ENCODE measurements around the gene CHST15.
A peak's percentile ranks its signal among the peaks of the same experiment; 100 is the strongest.

The CHST15 gene

DNA sequence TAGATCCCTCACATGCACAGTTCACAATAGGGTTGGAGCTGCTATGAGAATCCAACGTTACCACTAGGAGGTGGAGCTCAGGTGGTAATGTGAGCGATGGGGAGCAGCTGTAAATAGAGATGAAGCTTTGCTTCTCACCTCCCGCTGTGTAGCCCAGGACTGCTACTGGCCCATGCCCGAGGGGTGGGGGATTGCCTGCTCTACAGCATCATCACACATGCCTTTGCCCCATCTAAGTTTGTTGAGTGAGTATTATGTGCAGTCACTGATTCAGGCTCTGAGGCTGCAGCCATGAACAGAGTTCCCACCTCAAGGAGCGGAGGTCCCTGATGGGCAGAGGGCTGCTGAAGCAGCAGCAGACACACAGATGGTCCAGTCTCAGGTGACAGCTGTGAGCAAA is 94.1 kb downstream of the CHST15 start:
- Mint-ChIP-seq H3K4me1 (no peaks in the 10 kb centered on the region), H3K36me3 (ENCODE audit: insufficient read depth) (peaks cover 2% of the 10 kb centered on the region), H3K9me3 (no peaks in the 10 kb centered on the region), H3K27ac (ENCODE audit: low read depth) (no peak overlapping the region), H3K27me3 (peaks cover 71% of the 10 kb centered on the region), H3K4me3 (no peak overlapping the region)
- ATAC-seq (replicated peaks; ENCODE audit: extremely low read depth, poor library complexity, severe bottlenecking) (no peak), DNase-seq (ENCODE audit: low spot score in 2 of 2) (no peak)

DNA sequence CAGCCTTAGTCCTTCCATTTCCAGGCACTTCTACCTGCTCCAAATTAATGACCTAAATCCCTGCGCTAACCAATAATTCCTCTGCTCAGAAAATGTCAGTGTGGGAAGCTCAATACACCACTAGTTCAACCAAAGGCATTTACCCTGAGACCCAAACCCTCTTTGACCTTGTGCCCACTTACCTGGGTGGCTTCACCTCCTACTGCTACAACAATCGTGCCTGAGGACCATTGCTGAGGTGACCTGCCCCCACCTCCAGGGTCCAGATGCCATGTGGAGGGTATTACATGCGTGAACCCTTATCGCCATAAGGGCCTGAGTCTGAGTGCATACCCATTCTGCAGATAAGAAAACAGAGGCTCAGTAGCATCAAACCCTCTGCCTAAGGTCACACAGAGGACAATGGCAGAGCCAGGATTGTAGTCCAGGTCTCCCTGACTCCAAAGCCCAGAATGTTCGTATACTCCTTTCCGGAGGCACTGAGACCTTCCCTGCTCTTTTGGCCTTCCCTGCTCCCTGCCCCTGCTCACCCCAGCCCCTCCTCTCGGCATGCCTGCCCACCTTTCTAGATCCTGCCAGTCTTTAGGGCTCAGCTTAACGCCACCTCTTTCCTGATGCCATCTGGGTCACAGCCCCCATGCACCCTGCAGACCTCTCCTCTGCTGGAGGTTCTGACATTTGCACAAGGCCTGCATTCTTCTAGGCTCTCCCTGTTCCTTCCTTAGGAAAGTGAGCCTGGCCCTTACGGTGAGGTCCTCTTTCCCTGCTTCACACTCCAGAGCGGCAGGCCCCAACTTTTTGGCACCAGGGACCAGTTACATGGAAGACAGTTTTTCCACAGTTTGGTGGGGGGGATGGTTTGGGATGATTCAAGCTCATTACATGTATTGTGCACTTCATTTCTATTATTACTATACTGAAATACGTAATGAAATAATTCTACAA is 94.9 kb downstream of the CHST15 start:
- no peaks in the 10 kb centered on the region for H3K9me3 Mint-ChIP-seq
- H3K36me3 Mint-ChIP-seq (ENCODE audit: insufficient read depth), result peaks cover 2% of the 10 kb centered on the region
- no peaks in the 10 kb centered on the region for H3K4me1 Mint-ChIP-seq
- DNase-seq (ENCODE audit: low spot score in 2 of 2) (no peak), ATAC-seq (replicated peaks; ENCODE audit: extremely low read depth, poor library complexity, severe bottlenecking) (no peak)
- no peak overlapping the region for H3K4me3 Mint-ChIP-seq
- peaks cover 79% of the 10 kb centered on the region for H3K27me3 Mint-ChIP-seq
- no peak overlapping the region for H3K27ac Mint-ChIP-seq (ENCODE audit: low read depth)

DNA sequence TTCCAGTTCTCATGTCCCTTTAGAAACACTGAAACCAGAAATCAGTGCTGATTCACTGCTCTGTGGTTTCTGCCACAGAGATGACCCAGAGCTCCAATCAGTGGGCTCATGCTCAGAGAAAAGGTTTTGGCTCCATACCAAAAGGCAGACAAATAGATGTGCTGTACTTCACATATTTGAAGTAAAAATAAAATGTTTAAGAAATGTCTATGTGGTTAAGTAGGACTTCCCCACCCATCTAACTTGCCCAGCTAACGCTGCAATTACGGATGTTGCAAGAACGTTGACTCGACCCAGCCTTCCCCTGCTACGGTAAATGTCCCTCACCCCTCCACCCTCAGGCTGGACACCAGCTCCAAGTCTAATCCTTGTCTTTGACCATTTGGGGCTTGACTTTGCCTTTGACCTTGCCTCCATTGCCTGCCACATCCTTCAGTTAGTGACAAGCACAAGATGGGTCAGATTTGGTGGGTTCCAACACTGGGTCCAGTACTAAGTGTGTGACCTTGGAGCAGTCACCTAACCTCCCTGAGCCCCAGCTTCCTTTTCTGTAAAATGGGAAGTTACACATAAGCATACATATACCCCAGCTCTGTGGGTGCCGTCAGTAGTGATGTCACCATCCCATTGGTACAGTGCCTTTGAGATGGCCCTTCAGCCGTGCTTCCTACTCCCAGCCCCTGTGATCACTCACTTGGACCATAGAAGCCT is 95.8 kb downstream of the CHST15 start:
- H3K9me3 Mint-ChIP-seq, result no peaks in the 10 kb centered on the region
- H3K27me3 Mint-ChIP-seq, result peaks cover 87% of the 10 kb centered on the region
- DNase-seq (ENCODE audit: low spot score in 2 of 2) (no peak), ATAC-seq (replicated peaks; ENCODE audit: extremely low read depth, poor library complexity, severe bottlenecking) (no peak)
- H3K36me3 Mint-ChIP-seq (ENCODE audit: insufficient read depth), result peaks cover 2% of the 10 kb centered on the region
- no peak overlapping the region for H3K4me3 Mint-ChIP-seq
- no peak overlapping the region for H3K27ac Mint-ChIP-seq (ENCODE audit: low read depth)
- no peaks in the 10 kb centered on the region for H3K4me1 Mint-ChIP-seq

DNA sequence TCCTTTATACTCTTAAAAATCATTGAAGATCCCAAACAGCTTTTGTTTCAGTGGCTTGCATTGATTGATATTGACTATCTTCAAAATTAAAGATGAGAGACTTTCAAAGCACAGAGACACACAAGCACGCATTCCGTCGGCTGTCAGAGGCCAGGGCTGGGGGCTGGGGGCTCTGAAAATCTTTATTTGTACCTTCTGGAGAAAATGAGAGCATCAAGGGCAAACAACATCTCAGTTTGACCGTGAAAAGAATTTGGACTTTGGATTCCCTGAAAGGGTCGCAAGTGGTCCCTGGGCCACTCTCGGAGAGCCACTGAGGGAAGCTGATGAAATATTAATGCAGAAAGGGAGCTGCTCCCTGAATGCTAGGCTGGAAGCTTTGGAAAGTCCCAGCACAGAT is 96.4 kb downstream of the CHST15 start:
- Mint-ChIP-seq H3K36me3 (ENCODE audit: insufficient read depth) (peaks cover 2% of the 10 kb centered on the region), H3K27me3 (peaks cover 93% of the 10 kb centered on the region), H3K4me1 (no peaks in the 10 kb centered on the region), H3K27ac (ENCODE audit: low read depth) (no peak overlapping the region), H3K4me3 (no peak overlapping the region), H3K9me3 (no peaks in the 10 kb centered on the region)
- ATAC-seq (replicated peaks; ENCODE audit: extremely low read depth, poor library complexity, severe bottlenecking), result no peak
- no peak for DNase-seq (ENCODE audit: low spot score in 2 of 2)

DNA sequence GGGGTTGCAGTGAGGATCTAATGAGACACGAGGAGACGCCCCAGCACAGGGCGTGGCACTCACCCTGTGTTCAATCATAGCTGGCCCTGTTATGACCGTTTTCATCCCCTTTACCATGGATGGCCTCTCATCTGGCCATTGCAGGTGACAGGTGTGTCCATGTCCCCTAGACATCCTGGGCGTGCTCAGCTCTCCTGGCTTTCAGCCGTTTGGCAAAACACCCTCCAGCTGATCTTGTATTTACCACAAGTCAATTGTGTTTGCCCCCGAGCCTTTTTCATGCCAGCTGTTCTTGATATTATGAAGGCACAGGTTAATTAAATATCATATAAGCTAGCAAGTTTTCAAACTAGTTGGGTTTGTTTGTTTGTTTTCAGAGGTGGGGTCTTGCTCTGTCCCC is 97.1 kb downstream of the CHST15 start:
- Mint-ChIP-seq H3K4me3 (peak overlapping the region; percentile 9), H3K9me3 (no peaks in the 10 kb centered on the region), H3K36me3 (ENCODE audit: insufficient read depth) (peaks cover 2% of the 10 kb centered on the region), H3K27ac (ENCODE audit: low read depth) (no peak overlapping the region), H3K4me1 (no peaks in the 10 kb centered on the region), H3K27me3 (peaks cover 95% of the 10 kb centered on the region)
- DNase-seq (ENCODE audit: low spot score in 2 of 2), result no peak
- ATAC-seq (replicated peaks; ENCODE audit: extremely low read depth, poor library complexity, severe bottlenecking), result no peak

DNA sequence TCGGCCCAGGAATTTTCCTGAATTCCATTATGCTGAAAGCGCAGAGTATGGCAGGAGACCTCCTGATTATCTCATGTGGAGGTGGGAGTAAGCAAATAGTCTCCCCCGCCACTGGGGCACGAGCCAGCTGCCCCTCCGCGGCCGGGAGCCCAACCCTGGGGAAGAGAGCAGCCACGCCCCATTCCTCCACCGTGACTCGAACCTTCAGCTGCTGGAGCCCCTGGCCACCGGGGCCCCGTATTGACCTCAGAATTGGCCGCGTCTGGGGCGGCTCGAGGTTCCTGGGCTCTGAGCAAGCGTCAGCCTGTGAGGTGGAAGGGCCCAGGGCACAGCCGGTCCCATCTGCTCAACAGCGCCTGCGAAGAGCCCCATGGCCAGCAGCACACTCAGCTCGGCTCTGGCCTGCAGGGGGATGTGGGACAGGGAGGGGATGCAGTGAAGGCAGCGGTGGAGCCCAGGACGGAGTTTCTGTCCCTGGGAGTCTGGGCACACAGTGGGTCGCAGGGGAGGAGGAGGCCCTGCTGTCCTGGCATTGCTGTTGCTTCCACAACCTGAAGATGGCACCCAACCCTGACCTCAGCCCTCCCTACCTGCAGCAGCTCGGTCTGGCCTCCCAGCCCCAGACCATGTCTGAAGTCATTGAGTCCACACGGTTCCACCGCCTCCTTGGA is 97.8 kb downstream of the CHST15 start:
- H3K4me3 Mint-ChIP-seq, result peak overlapping the region; percentile 1
- no peaks in the 10 kb centered on the region for H3K9me3 Mint-ChIP-seq
- no peak for DNase-seq (ENCODE audit: low spot score in 2 of 2)
- peaks cover 2% of the 10 kb centered on the region for H3K36me3 Mint-ChIP-seq (ENCODE audit: insufficient read depth)
- no peaks in the 10 kb centered on the region for H3K4me1 Mint-ChIP-seq
- ATAC-seq (replicated peaks; ENCODE audit: extremely low read depth, poor library complexity, severe bottlenecking), result peak; percentile 17
- H3K27me3 Mint-ChIP-seq, result peaks cover 95% of the 10 kb centered on the region
- H3K27ac Mint-ChIP-seq (ENCODE audit: low read depth), result no peak overlapping the region

DNA sequence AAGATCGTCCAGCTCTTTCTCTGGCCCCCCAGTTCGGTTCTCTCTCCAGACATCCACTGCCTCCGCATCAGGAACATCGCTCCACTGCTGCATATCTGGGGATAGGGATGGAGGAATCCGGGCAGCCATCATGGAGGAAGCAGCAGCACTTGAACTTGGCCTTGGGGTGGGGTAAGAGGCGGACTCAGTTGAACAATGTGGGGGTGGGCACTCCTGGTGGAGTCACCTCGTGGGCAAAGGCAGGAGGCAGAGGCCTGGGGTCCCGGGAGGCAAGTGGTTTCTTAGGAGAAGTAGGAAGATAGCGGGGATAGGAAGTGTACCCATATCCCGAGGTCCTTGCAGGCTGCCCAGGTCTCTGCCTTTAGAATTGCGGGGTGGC is 98.3 kb downstream of the CHST15 start:
- H3K9me3 Mint-ChIP-seq, result no peaks in the 10 kb centered on the region

DNA sequence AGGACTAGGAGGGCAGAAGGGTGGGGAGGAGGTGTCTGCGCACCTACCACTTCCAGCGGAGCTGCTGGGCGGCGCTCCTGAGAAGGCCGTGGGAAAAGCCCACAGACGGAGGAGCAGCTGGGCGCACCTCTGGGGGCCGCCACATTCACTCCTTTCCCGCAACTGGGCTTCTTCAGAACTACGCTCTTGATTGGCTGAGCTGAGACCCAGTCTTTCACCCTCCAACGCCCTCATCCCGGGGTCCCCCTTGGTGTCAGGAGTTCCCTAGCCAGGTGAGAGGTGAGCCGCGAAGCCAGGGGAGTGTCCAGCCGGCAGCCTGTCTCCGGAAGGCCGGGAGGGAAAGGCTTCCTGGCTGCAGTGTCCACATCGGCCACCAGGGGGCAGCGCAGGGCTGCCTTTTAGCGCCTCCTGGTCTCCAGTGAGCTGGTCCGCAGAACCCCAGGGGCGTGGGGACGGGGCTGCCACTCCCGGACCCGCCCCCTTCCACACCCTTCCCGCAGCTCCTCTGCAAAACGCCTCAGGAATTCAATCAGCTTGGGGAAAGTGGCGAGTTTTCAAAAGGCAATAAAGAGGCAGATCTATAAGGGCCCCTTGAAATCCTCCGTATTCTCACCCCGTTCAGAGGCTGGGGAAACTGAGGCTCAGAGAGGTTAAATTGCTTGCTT is 98.8 kb downstream of the CHST15 start:
- H3K9me3 Mint-ChIP-seq, result no peaks in the 10 kb centered on the region
- peak; percentile 62 for ATAC-seq (replicated peaks; ENCODE audit: extremely low read depth, poor library complexity, severe bottlenecking)

More for the DNA sequence above, 98.3 kb downstream of the CHST15 start:
- Mint-ChIP-seq H3K27ac (ENCODE audit: low read depth) (no peak overlapping the region), H3K36me3 (ENCODE audit: insufficient read depth) (peaks cover 2% of the 10 kb centered on the region), H3K4me1 (no peaks in the 10 kb centered on the region), H3K27me3 (peaks cover 95% of the 10 kb centered on the region), H3K4me3 (peak overlapping the region; percentile 1)
- DNase-seq (ENCODE audit: low spot score in 2 of 2) (no peak), ATAC-seq (replicated peaks; ENCODE audit: extremely low read depth, poor library complexity, severe bottlenecking) (no peak)

DNA sequence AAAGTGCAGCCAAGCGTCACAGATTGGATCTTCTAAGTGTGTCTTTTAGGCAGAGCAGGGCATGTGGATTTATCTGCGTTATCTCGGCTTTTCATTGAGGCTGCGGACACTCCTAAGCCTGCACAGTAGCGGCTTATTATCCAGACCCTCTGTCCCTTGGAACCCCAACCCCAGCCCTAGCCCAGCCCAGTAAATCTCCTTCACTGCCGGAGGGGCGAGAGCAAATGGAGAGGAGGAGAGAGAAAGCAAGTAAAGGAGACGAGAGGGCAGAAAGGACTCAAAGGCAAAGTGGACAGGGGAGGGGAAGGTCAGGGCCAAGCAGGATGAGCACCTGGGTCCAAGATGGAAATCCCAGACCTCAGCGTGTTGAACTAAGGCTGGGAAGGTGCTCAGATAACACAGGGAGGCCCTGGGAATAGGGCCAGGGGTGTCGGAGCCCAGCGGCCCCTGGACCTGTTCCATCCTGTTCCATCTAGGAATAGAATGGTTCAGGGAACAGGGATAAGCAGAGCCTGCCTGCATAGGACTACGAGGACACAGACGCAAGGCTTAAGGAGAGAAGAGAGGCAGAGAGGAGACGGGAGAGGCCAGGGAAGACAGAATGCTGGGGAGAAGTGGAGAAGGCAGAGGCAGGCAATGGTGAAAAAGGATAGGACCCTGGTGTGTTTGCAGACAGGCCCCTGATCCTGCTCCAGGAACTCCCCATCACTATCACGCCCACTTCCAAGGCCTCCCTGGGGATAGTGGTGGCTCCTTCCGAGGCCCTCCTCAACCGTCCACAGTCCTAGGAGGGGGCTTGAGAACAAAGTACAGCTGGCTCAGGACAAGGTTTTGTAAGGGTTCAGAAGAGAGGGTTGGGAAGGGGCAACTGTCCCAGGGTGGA is 99.6 kb downstream of the CHST15 start:
- Mint-ChIP-seq H3K27me3 (peaks cover 95% of the 10 kb centered on the region), H3K9me3 (no peaks in the 10 kb centered on the region), H3K4me3 (peak overlapping the region; percentile 1), H3K4me1 (no peaks in the 10 kb centered on the region), H3K27ac (ENCODE audit: low read depth) (no peak overlapping the region), H3K36me3 (ENCODE audit: insufficient read depth) (peaks cover 2% of the 10 kb centered on the region)
- ATAC-seq (replicated peaks; ENCODE audit: extremely low read depth, poor library complexity, severe bottlenecking) (no peak), DNase-seq (ENCODE audit: low spot score in 2 of 2) (no peak)

More for the DNA sequence above, 98.8 kb downstream of the CHST15 start:
- peak; percentile 57 to 75 for DNase-seq (ENCODE audit: low spot score in 2 of 2)
- Mint-ChIP-seq H3K4me1 (no peaks in the 10 kb centered on the region), H3K27ac (ENCODE audit: low read depth) (no peak overlapping the region), H3K27me3 (peaks cover 95% of the 10 kb centered on the region), H3K4me3 (peak overlapping the region; percentile 1), H3K36me3 (ENCODE audit: insufficient read depth) (peaks cover 2% of the 10 kb centered on the region)

DNA sequence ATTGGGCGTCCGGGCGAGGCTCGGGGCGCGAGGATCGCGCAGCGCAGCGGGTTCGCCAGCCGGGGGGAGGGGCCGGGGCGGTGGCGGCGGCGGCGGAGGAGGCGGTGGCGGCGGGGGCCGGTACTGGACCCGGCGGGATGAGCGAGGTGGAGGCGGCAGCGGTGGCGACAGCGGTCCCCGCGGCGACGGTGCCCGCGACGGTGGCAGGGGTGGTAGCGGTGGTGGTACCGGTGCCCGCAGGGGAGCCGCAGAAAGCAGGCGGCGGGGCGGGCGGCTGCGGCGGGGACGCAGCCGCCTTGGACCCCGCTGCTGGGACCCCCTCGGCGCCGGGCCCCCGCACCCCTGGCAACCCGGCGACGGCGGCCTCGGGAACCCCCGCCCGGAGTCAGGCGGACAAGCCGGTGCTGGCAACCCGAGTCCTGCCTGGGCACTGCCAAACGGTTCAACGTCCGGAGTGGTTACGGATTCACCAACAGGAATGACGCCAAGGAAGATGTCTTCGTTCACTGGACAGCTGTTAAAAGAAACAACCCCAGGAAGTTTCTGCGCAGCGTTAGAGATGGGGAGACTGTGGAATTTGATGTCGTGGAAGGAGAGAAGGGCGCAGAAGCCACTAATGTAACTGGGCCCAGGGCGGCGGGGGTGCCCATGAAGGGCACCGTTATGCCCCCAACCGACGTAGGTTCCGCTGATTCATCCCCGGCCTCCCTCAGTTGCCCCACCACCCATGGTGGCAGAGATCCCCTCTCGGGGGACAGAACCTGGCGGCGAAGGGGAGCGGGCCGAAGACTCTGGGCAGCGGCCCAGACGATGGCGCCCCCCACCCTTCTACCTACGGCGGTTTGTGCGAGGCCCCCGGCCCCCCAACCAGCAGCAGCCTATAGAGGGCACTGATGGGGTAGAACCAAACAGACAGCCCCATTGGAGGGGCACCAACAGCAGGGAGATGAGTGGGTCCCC is 101.5 kb downstream of the CHST15 start:
- H3K4me1 Mint-ChIP-seq, result no peaks in the 10 kb centered on the region
- no peaks in the 10 kb centered on the region for H3K9me3 Mint-ChIP-seq
- no peak overlapping the region for H3K4me3 Mint-ChIP-seq
- ATAC-seq (replicated peaks; ENCODE audit: extremely low read depth, poor library complexity, severe bottlenecking) (no peak), DNase-seq (ENCODE audit: low spot score in 2 of 2) (no peak)
- H3K36me3 Mint-ChIP-seq (ENCODE audit: insufficient read depth), result peaks cover 2% of the 10 kb centered on the region
- peaks cover 92% of the 10 kb centered on the region for H3K27me3 Mint-ChIP-seq
- no peak overlapping the region for H3K27ac Mint-ChIP-seq (ENCODE audit: low read depth)

DNA sequence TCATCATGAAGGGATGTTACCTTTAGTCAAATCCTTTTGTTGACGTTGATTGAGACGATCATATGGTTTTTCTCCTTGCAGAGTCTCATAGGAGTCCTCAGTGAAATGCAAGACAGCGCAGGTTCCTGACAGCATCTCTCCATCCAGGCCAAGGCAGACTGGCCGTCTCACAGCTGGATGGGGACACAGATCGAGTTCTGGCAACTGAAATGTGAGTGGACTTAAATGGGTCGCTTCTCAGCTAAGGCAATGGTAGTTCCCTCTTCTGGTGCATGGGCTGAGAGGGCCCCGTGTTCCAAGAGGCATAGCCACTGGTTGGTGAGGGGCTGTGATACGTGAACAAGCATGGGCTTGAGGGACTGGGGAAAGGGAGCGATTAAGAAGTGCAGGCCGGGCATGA is 102.5 kb downstream of the CHST15 start:
- ATAC-seq (replicated peaks; ENCODE audit: extremely low read depth, poor library complexity, severe bottlenecking) (no peak), DNase-seq (ENCODE audit: low spot score in 2 of 2) (no peak)
- no peak overlapping the region for H3K4me3 Mint-ChIP-seq
- H3K9me3 Mint-ChIP-seq, result no peaks in the 10 kb centered on the region
- no peak overlapping the region for H3K27ac Mint-ChIP-seq (ENCODE audit: low read depth)
- peaks cover 2% of the 10 kb centered on the region for H3K36me3 Mint-ChIP-seq (ENCODE audit: insufficient read depth)
- peaks cover 82% of the 10 kb centered on the region for H3K27me3 Mint-ChIP-seq
- H3K4me1 Mint-ChIP-seq, result no peaks in the 10 kb centered on the region
